DND-41 (cell line): ENCODE measurements around the gene UTRN.

Experiments used
- ATAC-seq: fragments of 200-7000 bp; cut with Tn5 transposase; 3 replicates; pipeline ENCODE4 v1.9.1; 2021; ENCODE audit warnings: low read depth; ENCODE audit not compliant: insufficient read depth
- DNase-seq: peaks from one replicate; pipeline ENCODE4 v3.0.0-alpha.2; 2020
- H2AFZ ChIP-seq: 2 replicates; pipeline ENCODE4 v1.6.0; 2012; ENCODE audit warnings: low read depth, low read length
- H3K27ac ChIP-seq: 2 replicates; pipeline ENCODE4 v1.5.1; 2012; ENCODE audit warnings: low read length, inconsistent platforms
- H3K27me3 ChIP-seq: fragments of 200-600 bp; sonication (generic); 2 replicates; pipeline ENCODE4 v1.6.0; 2012; ENCODE audit warnings: low read length, mild to moderate bottlenecking, inconsistent platforms; ENCODE audit not compliant: insufficient read depth, poor library complexity
- H3K36me3 ChIP-seq: 2 replicates; pipeline ENCODE4 v1.5.1; 2012; ENCODE audit warnings: low read length, inconsistent platforms; ENCODE audit not compliant: insufficient read depth
- H3K4me1 ChIP-seq: 2 replicates; pipeline ENCODE4 v1.5.1; 2012; ENCODE audit warnings: mild to moderate bottlenecking, low read length; ENCODE audit not compliant: insufficient read depth
- H3K4me2 ChIP-seq: 2 replicates; pipeline ENCODE4 v1.6.0; 2012; ENCODE audit warnings: mild to moderate bottlenecking, moderate library complexity, low read length, inconsistent platforms; ENCODE audit not compliant: insufficient read depth
- H3K4me3 ChIP-seq, 2 experiments: fragments of 200-600 bp in 1 of 2; shearing (Covaris generic) in 1 of 2; 2 replicates each; pipeline ENCODE4 v1.5.1; 2012 to 2016; ENCODE audit warnings: inconsistent platforms in 2 of 2, low read length in 2 of 2, mild to moderate bottlenecking in 2 of 2, low read depth in 1 of 2, moderate library complexity in 1 of 2
- H3K79me2 ChIP-seq: 2 replicates; pipeline ENCODE4 v1.6.0; 2012; ENCODE audit warnings: low read length, inconsistent platforms; ENCODE audit not compliant: insufficient read depth
- H3K9ac ChIP-seq: 2 replicates; pipeline ENCODE4 v1.6.0; 2012; ENCODE audit warnings: low read depth, mild to moderate bottlenecking, inconsistent platforms, low read length, moderate library complexity
- H3K9me3 ChIP-seq: 2 replicates; pipeline ENCODE4 v1.5.1; 2012; ENCODE audit warnings: low read length, moderate library complexity, mild to moderate bottlenecking, inconsistent platforms; ENCODE audit not compliant: insufficient read depth, severe bottlenecking
- H4K20me1 ChIP-seq: 2 replicates; pipeline ENCODE4 v1.6.0; 2012; ENCODE audit warnings: low read length; ENCODE audit not compliant: insufficient read depth
- CTCF ChIP-seq: IDR thresholded peaks from 2 replicates; pipeline ENCODE4 v1.5.1; 2012; ENCODE audit warnings: borderline replicate concordance, low read length, moderate library complexity, mild to moderate bottlenecking; ENCODE audit not compliant: poor library complexity, severe bottlenecking; ENCODE audit errors: extremely low read depth
- EZH2 ChIP-seq: IDR thresholded peaks from 3 replicates; pipeline ENCODE4 v1.6.1; 2012; ENCODE audit warnings: borderline replicate concordance, low read depth, mild to moderate bottlenecking, moderate library complexity, low read length, inconsistent platforms; ENCODE audit not compliant: severe bottlenecking

Gene UTRN

GRCh38 chr6:144330017-144330987, 45.2 kb downstream of the UTRN start:
- peaks cover 29% of the 10 kb centered on the region for H3K79me2 ChIP-seq
- no peak overlapping the region for H2AFZ ChIP-seq
- no peaks in the 10 kb centered on the region for H3K27me3 ChIP-seq
- H3K27ac ChIP-seq = no peak overlapping the region
- DNase-seq = no peak
- H3K4me3 ChIP-seq = no peak overlapping the region
- TF ChIP-seq CTCF (no peak), EZH2 (no peak)
- no peak overlapping the region for H3K4me2 ChIP-seq
- no peaks in the 10 kb centered on the region for H3K9me3 ChIP-seq
- H3K4me1 ChIP-seq = peaks cover 20% of the 10 kb centered on the region
- ATAC-seq = no peak
- no peak overlapping the region for H3K9ac ChIP-seq
- no peaks in the 10 kb centered on the region for H4K20me1 ChIP-seq
- H3K36me3 ChIP-seq = no peaks in the 10 kb centered on the region

GRCh38 chr6:144331491-144331969, 46.4 kb downstream of the UTRN start:
- no peak for TF ChIP-seq EZH2
- TF ChIP-seq CTCF = no peak
- Histone ChIP-seq H3K36me3 (no peaks in the 10 kb centered on the region), H4K20me1 (no peaks in the 10 kb centered on the region), H3K9me3 (no peaks in the 10 kb centered on the region), H3K4me2 (no peak overlapping the region), H2AFZ (no peak overlapping the region), H3K27ac (no peak overlapping the region), H3K27me3 (no peaks in the 10 kb centered on the region), H3K4me1 (peaks cover 30% of the 10 kb centered on the region), H3K9ac (no peak overlapping the region), H3K79me2 (peaks cover 41% of the 10 kb centered on the region), H3K4me3 (no peak overlapping the region)
- DNase-seq (no peak), ATAC-seq (no peak)

- Histone ChIP-seq H3K9me3 (no peaks in the 10 kb centered on the region), H3K9ac (no peak overlapping the region), H3K4me2 (no peak overlapping the region), H4K20me1 (no peaks in the 10 kb centered on the region), H2AFZ (no peak overlapping the region), H3K27me3 (no peaks in the 10 kb centered on the region), H3K4me3 (no peak overlapping the region), H3K36me3 (no peaks in the 10 kb centered on the region), H3K27ac (no peak overlapping the region), H3K79me2 (peaks cover 41% of the 10 kb centered on the region), H3K4me1 (peaks cover 35% of the 10 kb centered on the region)
- TF ChIP-seq CTCF (no peak), EZH2 (no peak)
- DNase-seq = no peak
- ATAC-seq = no peak
Observed at GRCh38 chr6:144332177-144332576, 47.0 kb downstream of the UTRN start.
